Mucosa of descending colon (tissue), 3 donors: ENCODE measurements around the gene KCNK3. TPM values are rescaled to one million over a fixed set of nuclear protein-coding genes. Genes with fewer than 3 reads are reported as not detected.

Experiments used
- ATAC-seq: fragments of 200-7000 bp; cut with Tn5 transposase; one replicate; pipeline ENCODE4 v1.9.1; 2020; ENCODE audit warnings: mild to moderate bottlenecking, moderate library complexity
- DNase-seq, 3 donors: peaks; one replicate each; pipeline ENCODE4 v3.0.0-alpha.2; 2020
- H3K36me3 ChIP-seq: fragments of 200-600 bp; one replicate; pipeline ENCODE4 v1.8.0; 2021; ENCODE audit warnings: low read depth, mild to moderate bottlenecking
- H3K4me1 ChIP-seq: fragments of 200-600 bp; one replicate; pipeline ENCODE4 v1.8.0; 2021; ENCODE audit warnings: low read depth, mild to moderate bottlenecking
- H3K4me3 ChIP-seq: fragments of 200-600 bp; one replicate; pipeline ENCODE4 v1.8.0; 2021; ENCODE audit warnings: mild to moderate bottlenecking
- H3K9me3 ChIP-seq: fragments of 200-600 bp; one replicate; pipeline ENCODE4 v1.8.0; 2021; ENCODE audit warnings: mild to moderate bottlenecking
- CTCF ChIP-seq: fragments of 200-600 bp; IDR thresholded peaks from one replicate; pipeline ENCODE4 v1.8.0; 2022; ENCODE audit warnings: antibody characterized with exemption, mild to moderate bottlenecking
- intact Hi-C, 2 donors: fragments of 100-400 bp; cut with DNase I in 1 of 2; cut with micrococcal nuclease in 1 of 2; formaldehyde crosslinking; loops; one replicate each; pipeline versions ENCODE4 v1.11.0 to v1.11.1; 2022; cut with DNase I, micrococcal nuclease
- total RNA-seq, 3 donors: library from RNA; stranded (reverse); fragmentation: NEBNext Ultra II Directional in 2 of 3; extraction: Animal tissue kit (Norgen Biotek cat#: 25700) in 2 of 3; gene quantifications; one replicate each; pipeline versions ENCODE4 v1.2.1 to v1.2.4, GENCODE V29; 2021 to 2023
- donor health status: DM: no; HTN: no; CAD: no; lungs with moderate emphysema.
- donor health status: DM: no; HTN: no; CAD: no.
- donor health status: DM: no; HTN: yes; CAD: no.

KCNK3 gene
- total RNA-seq, 3 donors from 2014 or later = 0.64 to 11.0 (median 0.92) TPM

DNA sequence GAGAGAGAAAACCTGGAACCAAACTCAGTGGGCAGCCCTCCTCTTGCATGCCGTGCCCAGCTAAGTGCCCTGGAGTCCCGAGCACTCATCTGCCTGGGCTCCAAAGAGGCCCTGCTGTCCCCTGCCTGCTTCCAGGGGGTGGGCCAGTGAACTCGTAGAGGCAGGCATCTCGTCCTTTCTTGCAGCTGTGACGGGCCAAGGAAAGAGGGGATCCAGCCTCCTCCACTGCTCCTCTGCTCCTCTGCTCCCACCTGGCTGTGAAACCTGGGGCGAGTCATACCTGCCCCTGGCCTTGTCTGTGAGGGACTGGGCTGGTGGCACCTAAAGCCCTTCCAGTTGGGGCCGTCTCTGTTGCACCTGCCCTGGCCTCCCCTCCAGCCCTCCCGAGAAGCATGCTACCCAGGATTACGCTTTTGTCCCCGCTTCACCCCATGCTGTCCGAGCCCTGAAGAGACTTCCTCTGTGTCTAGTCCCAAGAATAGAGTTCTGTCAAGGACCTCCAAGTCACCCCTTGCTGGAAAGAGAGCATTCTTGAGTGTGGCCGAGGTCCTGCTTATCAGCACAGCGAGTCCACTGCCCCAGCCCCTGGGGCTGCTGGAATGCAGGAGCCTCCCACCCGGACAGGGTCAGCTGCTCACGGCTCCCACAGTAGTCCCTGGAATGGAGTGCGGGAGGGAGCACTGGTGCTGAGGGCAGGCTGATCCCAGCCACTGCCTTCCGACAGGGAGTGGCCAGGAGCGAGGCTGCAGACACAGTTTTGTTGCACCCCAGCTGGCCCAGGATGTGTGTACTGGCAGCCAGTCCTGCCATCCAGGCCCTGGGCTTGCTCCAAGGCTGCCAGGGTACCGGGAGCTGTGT, 14.3 kb downstream of the KCNK3 start:
- no peak for TF ChIP-seq CTCF
- ATAC-seq (no peak), DNase-seq (no peak)
- Histone ChIP-seq H3K9me3 (no peaks in the 10 kb centered on the region), H3K4me3 (no peak overlapping the region), H3K36me3 (no peaks in the 10 kb centered on the region), H3K4me1 (no peaks in the 10 kb centered on the region)
- intact Hi-C loops = no loop called here

DNA sequence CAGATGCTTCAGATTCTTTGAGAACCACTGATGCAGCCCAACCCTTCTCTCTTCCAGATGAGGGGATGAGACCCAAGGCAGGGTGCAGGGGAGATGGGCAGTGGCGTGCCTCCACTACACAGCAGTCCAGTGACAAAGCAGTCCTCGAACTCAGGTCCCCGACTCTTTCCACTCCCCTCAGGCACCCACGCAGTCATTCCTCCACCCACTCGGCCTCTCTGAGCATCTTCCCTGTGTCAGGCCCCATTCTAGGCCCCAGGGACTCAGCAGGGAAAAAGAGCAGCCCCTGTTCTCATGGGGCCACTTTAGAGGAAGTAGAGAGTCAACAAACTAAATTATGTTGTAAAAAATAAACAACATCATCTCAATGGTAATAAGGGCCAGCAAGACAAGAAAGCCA, 15.2 kb downstream of the KCNK3 start:
- no peaks in the 10 kb centered on the region for H3K4me1 ChIP-seq
- intact Hi-C loops = no loop called here
- DNase-seq (no peak), ATAC-seq (no peak)
- H3K36me3 ChIP-seq = no peaks in the 10 kb centered on the region
- H3K9me3 ChIP-seq = no peaks in the 10 kb centered on the region
- TF ChIP-seq CTCF = no peak
- H3K4me3 ChIP-seq = no peak overlapping the region

DNA sequence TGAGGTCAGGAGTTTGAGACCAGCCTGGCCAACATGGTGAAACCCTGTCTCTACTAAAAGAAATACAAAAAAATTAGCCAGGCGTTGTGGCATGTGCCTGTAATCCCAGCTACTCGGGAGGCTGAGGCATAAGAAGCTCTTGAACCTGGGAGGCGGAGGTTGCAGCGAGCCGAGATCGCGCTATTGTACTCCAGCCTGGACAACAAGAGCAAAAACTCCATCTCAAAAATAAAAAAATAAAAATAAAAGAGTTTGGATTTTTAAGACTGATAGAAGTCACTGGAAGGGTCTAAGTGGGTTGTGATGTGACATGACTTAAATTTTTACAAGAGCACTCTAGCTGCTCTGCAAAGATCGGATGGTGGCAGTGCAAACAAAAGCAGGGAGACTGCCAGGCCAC, 15.9 kb downstream of the KCNK3 start:
- no peak for ATAC-seq

DNA sequence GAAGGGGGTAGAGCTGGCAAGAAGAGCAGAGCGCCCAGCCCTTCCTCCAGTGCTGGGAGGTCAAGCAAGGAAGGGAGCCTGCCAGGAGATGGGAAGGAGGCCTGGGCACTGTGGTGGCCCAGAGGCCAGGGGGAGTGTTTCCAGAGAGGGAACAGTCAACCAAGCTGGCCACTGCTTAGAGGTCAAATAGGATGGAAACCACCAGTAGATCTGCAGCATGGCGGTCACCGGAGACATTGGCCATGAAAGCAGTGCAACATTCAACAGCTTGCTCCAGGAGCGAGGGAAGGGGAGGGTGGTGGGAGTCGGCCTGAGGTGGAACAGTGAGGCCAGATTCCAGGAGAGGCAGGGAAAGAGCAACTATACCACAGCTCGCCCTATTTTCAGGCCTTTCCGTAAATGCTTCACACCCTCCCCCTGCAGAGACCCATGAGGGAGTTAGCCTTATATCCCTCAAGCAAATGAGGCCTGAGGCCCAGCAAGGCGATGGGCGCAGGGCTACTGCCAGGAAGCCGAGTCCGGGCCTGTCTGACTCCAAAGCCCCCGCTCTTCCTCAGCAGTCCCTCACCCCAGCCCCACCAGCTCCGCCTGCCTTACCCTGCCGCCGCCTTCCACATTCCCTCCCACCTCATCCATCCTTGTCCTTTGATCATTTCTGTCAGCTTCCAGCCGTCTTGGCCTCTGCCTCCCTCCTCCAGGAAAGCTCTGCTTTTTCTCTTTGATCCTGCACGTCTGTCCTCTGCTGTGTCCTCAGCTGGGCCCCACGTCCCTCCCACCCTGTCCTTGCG, 17.0 kb downstream of the KCNK3 start:
- no peak for ATAC-seq
- DNase-seq = no peak
- H3K4me3 ChIP-seq = no peak overlapping the region
- intact Hi-C loops = no loop called here
- H3K9me3 ChIP-seq = no peaks in the 10 kb centered on the region
- TF ChIP-seq CTCF = no peak
- no peaks in the 10 kb centered on the region for H3K36me3 ChIP-seq
- no peaks in the 10 kb centered on the region for H3K4me1 ChIP-seq

More for the DNA sequence above, 15.9 kb downstream of the KCNK3 start:
- H3K9me3 ChIP-seq = no peaks in the 10 kb centered on the region
- no peaks in the 10 kb centered on the region for H3K36me3 ChIP-seq
- no peak for TF ChIP-seq CTCF
- H3K4me3 ChIP-seq = no peak overlapping the region
- H3K4me1 ChIP-seq = no peaks in the 10 kb centered on the region
- intact Hi-C loops = no loop called here
- no peak for DNase-seq

- Histone ChIP-seq H3K4me1 (no peaks in the 10 kb centered on the region), H3K36me3 (no peaks in the 10 kb centered on the region), H3K9me3 (no peaks in the 10 kb centered on the region), H3K4me3 (no peak overlapping the region)
- no peak for TF ChIP-seq CTCF
- intact Hi-C loops = no loop called here
- DNase-seq (no peak), ATAC-seq (no peak)
Observed at GRCh38 chr2:26710145-26710544, 17.6 kb downstream of the KCNK3 start.
